Activated CD4-positive, alpha-beta T cell treated with anti-CD3 and anti-CD28 coated beads for 36 hours (primary cell): ENCODE measurements around the gene DUS1L. TPM values are rescaled to one million over a fixed set of nuclear protein-coding genes. Genes with fewer than 3 reads are reported as not detected.

Experiments
- ATAC-seq: fragments of 200-7000 bp; cut with Tn5 transposase; one replicate; pipeline ENCODE4 v1.10.0; 2021; ENCODE audit warnings: mild to moderate bottlenecking, moderate library complexity
- CTCF ChIA-PET: fragments of 350-600 bp; sonication (Branson Sonifier 250); formaldehyde crosslinking; loops from one replicate; lab custom pipeline; 2021; ENCODE audit warnings: antibody characterized with exemption; lab: Charles Lee
- POLR2A ChIA-PET: fragments of 350-600 bp; sonication (Branson Sonifier 250); formaldehyde crosslinking; loops from one replicate; lab custom pipeline; 2021; ENCODE audit warnings: antibody characterized with exemption, inconsistent platforms; lab: Charles Lee
- DNase-seq: peaks from one replicate; pipeline ENCODE4 v3.0.0-alpha.2; 2020
- H3K27ac Mint-ChIP-seq: one replicate; pipeline ENCODE4 v1.8.0; 2021; ENCODE audit warnings: mixed read lengths
- H3K27me3 Mint-ChIP-seq: one replicate; pipeline ENCODE4 v1.8.0; 2021; ENCODE audit warnings: mixed read lengths
- H3K36me3 Mint-ChIP-seq: one replicate; pipeline ENCODE4 v1.8.0; 2021; ENCODE audit warnings: low read depth, mixed read lengths
- H3K4me1 Mint-ChIP-seq: one replicate; pipeline ENCODE4 v1.8.0; 2021; ENCODE audit warnings: mixed read lengths
- H3K4me3 Mint-ChIP-seq: one replicate; pipeline ENCODE4 v1.8.0; 2021; ENCODE audit warnings: mild to moderate bottlenecking, moderate library complexity, mixed read lengths
- H3K9me3 Mint-ChIP-seq: one replicate; pipeline ENCODE4 v1.8.0; 2021; ENCODE audit warnings: low read depth, mixed read lengths
- intact Hi-C, 2 experiments: fragments of 100-400 bp; cut with DNase I in 1 of 2; cut with micrococcal nuclease in 1 of 2; formaldehyde crosslinking; loops; one replicate each; pipeline versions ENCODE4 v1.14.2 to v1.15.1; 2022 to 2024; cut with DNase I, micrococcal nuclease
- total RNA-seq, 2 experiments: library from RNA; stranded (reverse); gene quantifications; one replicate each; pipeline ENCODE4 v1.2.3, GENCODE V29; 2021

Gene DUS1L
- total RNA-seq, 2 experiments from 2014 or later, result 119 to 124 TPM

DNA sequence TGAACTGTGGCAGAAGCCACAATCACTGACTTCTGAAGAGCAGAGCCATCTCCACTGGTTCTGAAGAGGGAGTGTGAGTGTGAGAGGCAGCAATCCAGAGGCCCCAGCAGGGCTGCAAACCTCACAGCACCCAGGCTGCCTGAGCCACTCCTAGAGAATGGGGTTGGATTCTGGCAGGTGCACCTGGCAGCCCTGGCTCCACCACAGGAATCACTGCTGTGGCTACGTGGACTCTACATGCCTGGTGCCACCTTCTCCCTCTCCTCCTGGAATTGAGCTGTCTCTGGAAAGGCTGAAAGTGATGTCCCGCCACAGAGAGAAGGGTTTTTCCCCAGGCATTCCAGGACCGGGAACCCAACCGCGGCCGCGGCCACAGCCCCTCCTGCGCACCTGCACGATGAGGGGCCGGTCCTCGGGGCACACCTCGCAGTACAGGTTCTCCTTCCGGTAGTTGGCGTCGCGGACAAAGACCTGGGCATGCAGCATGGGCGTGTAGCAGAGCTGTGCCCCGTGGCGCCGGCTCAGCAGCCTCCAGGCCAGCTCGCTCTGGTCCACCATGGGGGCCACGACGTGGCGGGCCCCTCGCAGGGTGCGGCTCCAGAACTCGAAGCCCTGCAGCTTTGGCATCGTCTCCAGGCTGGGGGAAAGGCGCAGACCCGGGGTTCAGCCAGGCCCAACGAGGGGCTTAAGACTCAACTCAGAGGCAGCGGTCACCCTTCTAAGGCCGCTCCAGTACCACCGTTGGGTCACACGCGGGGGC is 991 bp downstream of the DUS1L start:
- POLR2A ChIA-PET, result interaction anchor here (0.5 kb wide), 1 partner anchor 202 kb away, joined by 4 read pairs; no protein-coding TSS in a partner anchor
- Mint-ChIP-seq H3K9me3 (no peaks in the 10 kb centered on the region), H3K27me3 (no peaks in the 10 kb centered on the region), H3K36me3 (peaks cover 1% of the 10 kb centered on the region), H3K4me1 (peaks cover 14% of the 10 kb centered on the region), H3K27ac (no peak overlapping the region), H3K4me3 (peak overlapping the region; percentile 75)
- CTCF ChIA-PET, result interaction anchor here (0.7 to 1.7 kb wide), 2 partner anchors 12 to 27 kb away, joined by 3 to 5 read pairs; partner anchors contain the start of gene DCXR
- intact Hi-C loops, result loop anchor here in 1 of 2 experiments (1.0 kb wide), 4 partner anchors 13 to 41 kb away; partner anchors contain the start of genes DCXR, FASN, GPS1 and LRRC45
- ATAC-seq (no peak), DNase-seq (no peak)

DNA sequence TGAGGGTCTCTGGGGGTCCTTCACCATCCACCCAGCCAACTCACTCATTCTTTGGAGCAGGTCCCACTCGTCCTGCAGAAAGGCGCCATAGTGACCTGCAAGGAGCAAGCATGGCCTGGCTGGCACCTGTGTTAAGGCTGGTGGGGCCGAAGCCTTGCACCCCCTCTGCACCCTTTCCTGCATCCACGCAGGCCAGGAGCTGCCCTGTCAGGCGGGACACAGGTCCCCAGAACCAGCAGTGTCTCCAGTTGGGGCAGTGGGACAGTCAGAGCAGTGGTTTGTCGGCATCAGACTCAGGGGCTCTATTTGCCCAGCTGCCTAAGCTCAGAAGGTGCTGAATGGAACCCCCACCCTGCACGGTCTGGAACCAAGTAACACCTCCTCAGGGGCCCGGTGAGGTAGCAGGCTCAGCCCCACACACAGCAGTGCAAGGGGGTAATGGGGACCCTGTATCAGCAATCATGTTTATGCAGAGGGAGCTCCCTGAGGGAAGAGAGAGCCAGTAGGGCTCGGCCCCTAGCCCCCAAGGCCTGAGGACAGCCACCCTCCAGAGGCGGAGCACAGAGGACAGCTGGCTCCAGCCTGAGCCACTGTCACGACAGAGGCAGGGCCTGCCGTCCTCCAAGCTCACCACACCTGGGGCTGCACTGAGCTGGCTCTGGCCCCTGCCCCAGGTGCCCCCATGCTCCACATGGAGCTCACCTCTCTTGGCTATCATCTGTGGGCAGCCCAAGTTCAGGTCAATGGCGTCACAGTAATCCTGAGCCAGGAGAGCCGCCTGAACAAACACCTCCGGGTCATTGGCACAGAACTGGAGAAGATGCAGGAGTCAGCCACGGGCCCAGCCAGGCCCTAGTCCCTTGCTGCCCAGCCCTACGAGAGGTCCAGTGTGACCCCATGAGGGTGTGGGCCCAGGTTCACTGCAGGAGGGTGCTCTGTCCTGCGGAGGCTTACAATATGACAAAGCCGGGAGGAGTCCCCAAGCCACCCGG is 1.9 kb downstream of the DUS1L start:
- ChIA-PET POLR2A (interaction anchor here (0.5 kb wide), 1 partner anchor 201 kb away, joined by 4 read pairs; no protein-coding TSS in a partner anchor), CTCF (interaction anchor here (0.7 kb wide), 1 partner anchor 13 kb away, joined by 3 read pairs; no protein-coding TSS in a partner anchor)
- no peak for ATAC-seq
- no peak for DNase-seq
- peaks cover 14% of the 10 kb centered on the region for H3K4me1 Mint-ChIP-seq
- peaks cover 3% of the 10 kb centered on the region for H3K36me3 Mint-ChIP-seq
- peak overlapping the region; percentile 75 for H3K4me3 Mint-ChIP-seq
- no peak overlapping the region for H3K27ac Mint-ChIP-seq
- intact Hi-C loops, result no loop called here
- H3K9me3 Mint-ChIP-seq, result no peaks in the 10 kb centered on the region
- no peaks in the 10 kb centered on the region for H3K27me3 Mint-ChIP-seq

DNA sequence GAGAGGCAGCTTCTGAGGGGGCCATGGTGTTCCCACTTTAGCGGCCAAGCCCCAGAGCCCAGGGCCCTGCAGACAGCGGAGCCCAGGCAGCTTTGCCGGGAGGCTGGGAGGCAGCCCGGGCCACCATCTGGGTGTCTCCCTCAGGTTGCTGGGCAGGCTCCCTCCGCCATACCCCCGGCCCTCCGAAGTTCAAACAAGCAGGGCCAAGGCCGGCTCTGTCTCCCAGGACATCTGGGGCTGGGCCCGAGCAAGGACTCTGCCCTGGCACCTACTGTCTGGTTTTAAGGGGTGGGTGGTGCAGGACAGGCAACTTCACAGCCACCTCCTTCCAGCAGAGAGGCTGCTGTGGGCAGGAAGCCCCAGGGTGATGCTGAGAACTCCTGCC is 2.6 kb downstream of the DUS1L start:
- no peak overlapping the region for H3K4me3 Mint-ChIP-seq
- H3K27me3 Mint-ChIP-seq, result no peaks in the 10 kb centered on the region
- POLR2A ChIA-PET, result no interaction called here
- peaks cover 14% of the 10 kb centered on the region for H3K4me1 Mint-ChIP-seq
- H3K9me3 Mint-ChIP-seq, result no peaks in the 10 kb centered on the region
- DNase-seq (no peak), ATAC-seq (no peak)
- CTCF ChIA-PET, result no interaction called here
- H3K27ac Mint-ChIP-seq, result no peak overlapping the region
- intact Hi-C loops, result no loop called here
- peaks cover 4% of the 10 kb centered on the region for H3K36me3 Mint-ChIP-seq

DNA sequence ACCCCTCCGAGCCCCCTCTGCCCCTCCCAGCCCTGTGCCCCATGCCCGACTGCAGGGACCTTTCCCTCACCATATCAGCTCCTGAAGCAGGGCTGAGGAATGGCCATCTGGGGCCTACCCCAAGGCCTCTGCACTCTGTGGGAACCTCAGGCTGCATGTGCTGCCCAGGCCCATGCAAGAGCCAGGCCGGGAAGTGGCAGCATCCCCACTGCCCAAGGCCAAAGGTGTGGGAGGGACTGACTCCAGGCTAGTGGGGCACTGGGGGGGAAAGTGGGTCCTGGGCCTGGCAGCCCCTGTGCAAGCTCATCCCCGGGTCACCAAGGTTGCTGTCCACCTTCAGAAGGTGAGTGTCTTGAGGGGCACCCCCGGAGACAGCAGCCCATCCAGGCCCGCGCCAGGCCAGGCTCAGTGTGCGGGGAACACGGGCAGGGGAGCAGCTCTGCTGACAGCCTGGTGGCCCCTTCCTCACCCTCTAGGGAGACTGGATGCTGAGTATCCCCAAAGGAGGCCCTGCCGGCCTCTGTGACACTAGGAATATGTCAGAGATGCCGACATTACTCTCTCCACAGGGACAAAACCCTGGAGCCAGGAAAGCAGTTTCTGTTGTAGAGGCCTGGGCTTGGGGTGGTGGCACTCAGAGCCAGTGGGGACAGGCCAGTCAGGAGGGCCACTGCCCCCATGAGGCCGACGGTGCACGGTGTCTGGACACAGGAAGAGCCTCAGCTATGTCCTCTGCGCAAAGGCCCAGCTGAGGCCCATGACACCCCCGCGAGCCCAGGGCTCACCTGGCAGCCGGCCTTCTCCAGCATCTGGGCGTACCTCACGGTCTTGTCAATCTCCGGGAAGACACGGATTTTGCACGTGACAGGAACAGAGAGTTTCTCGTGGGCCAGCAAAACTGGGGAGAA is 3.3 kb downstream of the DUS1L start:
- H3K4me1 Mint-ChIP-seq, result peaks cover 14% of the 10 kb centered on the region
- ATAC-seq (no peak), DNase-seq (no peak)
- intact Hi-C loops, result no loop called here
- peaks cover 4% of the 10 kb centered on the region for H3K36me3 Mint-ChIP-seq
- no peaks in the 10 kb centered on the region for H3K9me3 Mint-ChIP-seq
- CTCF ChIA-PET, result interaction anchor here (0.6 kb wide), 1 partner anchor 104 kb away, joined by 4 read pairs; no protein-coding TSS in a partner anchor
- H3K27me3 Mint-ChIP-seq, result no peaks in the 10 kb centered on the region
- H3K27ac Mint-ChIP-seq, result no peak overlapping the region
- H3K4me3 Mint-ChIP-seq, result no peak overlapping the region
- POLR2A ChIA-PET, result no interaction called here

DNA sequence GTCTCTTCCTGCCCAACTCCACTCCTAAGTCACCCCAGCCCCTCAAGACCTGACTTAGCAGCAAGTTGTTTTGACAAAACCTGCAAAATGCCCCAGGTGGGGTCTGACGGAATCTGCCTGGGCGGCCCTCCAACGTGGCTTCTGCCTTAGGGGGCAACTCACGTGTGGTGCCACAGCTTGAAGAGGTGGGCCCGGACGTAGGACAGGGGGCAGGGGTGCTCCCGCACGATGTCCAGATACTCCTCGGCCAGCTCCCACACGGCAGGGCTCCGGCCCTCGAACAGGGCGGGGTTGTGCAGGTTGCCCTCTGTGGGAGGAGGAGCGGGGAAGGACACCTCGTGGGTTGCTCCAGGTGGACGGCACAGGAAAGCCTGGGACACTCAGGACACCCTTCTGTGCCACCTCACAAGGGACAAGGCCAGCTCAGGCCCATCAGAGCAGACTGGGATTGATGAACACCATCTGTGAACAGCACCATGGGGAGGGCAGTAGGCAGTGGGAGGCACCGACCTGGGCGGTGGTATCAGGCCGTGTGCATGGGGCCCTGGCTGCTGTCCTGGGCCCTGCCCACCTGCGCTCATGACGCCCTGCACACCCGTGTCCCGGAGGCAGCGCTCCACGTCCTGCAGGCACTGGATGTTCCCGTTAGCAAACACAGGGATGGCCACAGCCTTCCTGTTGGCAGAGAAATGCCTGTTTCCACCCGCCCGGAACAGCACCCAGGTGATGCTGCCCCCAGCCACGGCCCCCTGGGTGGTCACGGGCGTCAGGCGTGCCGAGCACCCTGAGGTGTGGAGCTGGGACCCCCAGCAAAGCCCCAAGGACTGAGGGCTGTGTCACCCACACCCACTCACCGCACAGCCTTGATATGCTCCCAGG is 4.3 kb downstream of the DUS1L start:
- H3K36me3 Mint-ChIP-seq, result peaks cover 4% of the 10 kb centered on the region
- ATAC-seq, result no peak

DNA sequence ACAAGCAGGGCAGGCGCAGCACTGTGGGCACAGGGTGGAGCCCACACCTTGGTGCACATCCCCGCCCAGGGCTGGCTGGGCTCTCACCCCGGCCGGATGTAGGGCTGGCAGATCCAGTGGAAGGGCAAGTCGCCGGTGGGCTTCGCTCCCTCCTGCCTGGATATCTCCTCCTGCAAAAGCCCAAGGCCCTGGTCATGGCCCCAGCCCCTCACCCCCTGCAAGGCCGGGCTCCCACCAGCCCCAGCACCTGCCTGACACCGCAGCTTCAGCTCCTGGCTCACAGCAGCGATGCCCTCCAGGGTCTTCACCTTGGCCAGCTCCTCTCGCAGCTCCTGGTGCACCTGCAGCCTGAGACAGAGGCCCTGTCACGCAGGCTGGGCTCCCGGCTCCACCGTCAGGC is 5.0 kb downstream of the DUS1L start:
- Mint-ChIP-seq H3K27me3 (no peaks in the 10 kb centered on the region), H3K4me3 (no peak overlapping the region), H3K36me3 (peaks cover 7% of the 10 kb centered on the region), H3K4me1 (peaks cover 8% of the 10 kb centered on the region), H3K9me3 (no peaks in the 10 kb centered on the region), H3K27ac (no peak overlapping the region)
- ChIA-PET CTCF (no interaction called here), POLR2A (no interaction called here)
- no peak for DNase-seq
- intact Hi-C loops, result no loop called here
- ATAC-seq, result no peak

More for the DNA sequence above, 4.3 kb downstream of the DUS1L start:
- no peaks in the 10 kb centered on the region for H3K27me3 Mint-ChIP-seq
- intact Hi-C loops, result no loop called here
- no peak for DNase-seq
- ChIA-PET POLR2A (no interaction called here), CTCF (interaction anchor here (0.6 kb wide), 1 partner anchor 105 kb away, joined by 4 read pairs; no protein-coding TSS in a partner anchor)
- no peaks in the 10 kb centered on the region for H3K9me3 Mint-ChIP-seq
- no peak overlapping the region for H3K27ac Mint-ChIP-seq
- H3K4me3 Mint-ChIP-seq, result no peak overlapping the region
- H3K4me1 Mint-ChIP-seq, result peaks cover 10% of the 10 kb centered on the region

DNA sequence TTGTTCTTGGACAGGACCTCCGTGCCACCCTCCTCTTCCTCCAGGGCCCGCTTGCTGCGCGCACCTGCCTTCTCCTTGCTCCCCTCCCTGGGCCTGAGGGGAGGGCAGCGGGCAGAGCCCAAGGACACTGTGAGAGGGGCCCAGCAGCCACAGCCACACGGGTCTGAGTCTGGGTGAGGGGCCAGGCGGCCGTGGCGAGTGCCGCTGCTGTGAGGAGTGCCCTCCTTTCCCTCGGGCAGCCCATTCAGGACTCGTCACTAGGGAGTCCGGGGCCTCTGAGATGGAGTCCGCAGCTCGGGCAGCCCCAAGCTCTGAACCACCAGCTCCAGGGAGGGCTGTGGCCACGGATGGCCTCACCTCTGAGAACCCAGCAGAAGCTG is 5.6 kb downstream of the DUS1L start:
- ChIA-PET POLR2A (no interaction called here), CTCF (no interaction called here)
- H3K9me3 Mint-ChIP-seq, result no peaks in the 10 kb centered on the region
- H3K27me3 Mint-ChIP-seq, result no peaks in the 10 kb centered on the region
- intact Hi-C loops, result no loop called here
- H3K36me3 Mint-ChIP-seq, result peaks cover 7% of the 10 kb centered on the region
- H3K4me3 Mint-ChIP-seq, result no peak overlapping the region
- H3K27ac Mint-ChIP-seq, result no peak overlapping the region
- DNase-seq, result no peak
- H3K4me1 Mint-ChIP-seq, result peaks cover 8% of the 10 kb centered on the region
- no peak for ATAC-seq

DNA sequence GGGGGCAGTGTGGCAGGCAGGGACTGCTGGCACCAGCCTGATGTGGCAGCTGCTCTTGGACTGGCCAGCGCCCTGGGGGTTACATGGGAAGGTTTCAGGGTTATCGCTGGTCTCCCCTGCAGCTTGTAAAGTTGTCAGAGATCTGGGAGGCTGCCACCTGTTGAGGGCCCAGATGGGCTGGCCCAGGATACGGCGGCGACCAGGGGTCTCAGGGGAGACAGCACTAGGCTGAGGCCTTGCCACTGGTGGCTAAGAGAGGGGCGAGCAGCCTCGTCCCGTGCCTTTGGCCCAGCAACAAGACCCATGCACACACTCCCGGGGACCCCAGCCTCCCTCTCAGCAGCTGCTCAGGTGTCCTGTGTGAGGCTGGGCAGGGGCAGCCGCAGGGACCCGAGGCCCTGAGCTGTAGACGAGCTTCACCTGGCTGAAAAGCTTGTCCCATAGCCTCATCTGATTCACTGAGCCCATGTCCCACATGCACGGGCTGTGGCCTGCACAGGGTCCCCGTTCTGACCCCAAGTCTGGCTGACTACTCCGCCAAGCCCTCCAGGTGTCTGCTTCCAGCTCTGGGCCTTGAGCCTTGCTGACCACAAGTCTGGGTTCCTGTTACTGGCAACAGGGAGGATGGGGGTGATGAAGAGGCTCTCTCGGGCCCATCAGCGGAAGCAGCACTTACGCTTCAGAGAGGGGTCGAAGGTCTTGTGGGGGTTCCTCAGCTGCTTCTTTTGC is 6.2 kb downstream of the DUS1L start:
- Mint-ChIP-seq H3K27ac (no peak overlapping the region), H3K4me3 (no peak overlapping the region), H3K27me3 (no peaks in the 10 kb centered on the region), H3K4me1 (peaks cover 7% of the 10 kb centered on the region), H3K9me3 (no peaks in the 10 kb centered on the region), H3K36me3 (peaks cover 7% of the 10 kb centered on the region)
- CTCF ChIA-PET, result no interaction called here
- no peak for DNase-seq
- POLR2A ChIA-PET, result no interaction called here
- intact Hi-C loops, result no loop called here
- ATAC-seq, result no peak

DNA sequence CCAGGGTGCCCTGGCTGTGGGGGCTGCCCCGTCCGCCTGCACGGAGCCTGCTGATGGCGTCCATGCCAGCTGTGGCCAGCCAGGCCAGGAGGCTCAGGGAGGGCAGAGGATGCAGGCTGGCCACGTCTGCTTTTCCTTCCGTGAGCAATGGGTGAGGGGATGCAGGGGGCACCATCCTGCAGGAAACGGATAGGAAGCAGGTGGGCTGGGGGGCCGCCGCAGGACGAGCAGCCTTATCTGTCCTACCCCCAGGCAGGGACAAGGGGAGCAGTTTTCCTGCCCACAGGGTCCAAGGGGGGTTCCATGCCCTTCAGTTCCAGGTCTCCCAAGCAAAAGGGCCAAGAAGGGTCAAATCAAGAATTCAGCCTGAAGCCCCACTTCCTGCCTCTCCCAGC is 6.8 kb downstream of the DUS1L start:
- H3K4me1 Mint-ChIP-seq, result peaks cover 2% of the 10 kb centered on the region

More for the DNA sequence above, 6.8 kb downstream of the DUS1L start:
- no peak for ATAC-seq
- Mint-ChIP-seq H3K27me3 (no peaks in the 10 kb centered on the region), H3K27ac (no peak overlapping the region), H3K36me3 (peaks cover 7% of the 10 kb centered on the region), H3K4me3 (no peak overlapping the region), H3K9me3 (no peaks in the 10 kb centered on the region)
- POLR2A ChIA-PET, result no interaction called here
- intact Hi-C loops, result no loop called here
- DNase-seq, result no peak
- CTCF ChIA-PET, result no interaction called here
